Measurements from ENCODE around the gene RILPL2. TPM values are rescaled to one million over a fixed set of nuclear protein-coding genes. Genes with fewer than 3 reads are reported as not detected.

Gene RILPL2
- total and polyA plus RNA-seq, 2 donors, result 3.9 to 7.8 TPM

Other genes starting within 250 kb of the RILPL2 start
- 106 TPM for gene MPHOSPH9, start 203.5 kb downstream of the RILPL2 start, total RNA-seq
- gene MPHOSPH9, start 203.5 kb downstream of the RILPL2 start, polyA plus RNA-seq, result 25.5 TPM
- gene MTRFR, start 203.2 kb downstream of the RILPL2 start, total RNA-seq, result 49.1 TPM
- 46.0 TPM for gene MTRFR, start 203.2 kb downstream of the RILPL2 start, polyA plus RNA-seq
- 105 TPM for gene CDK2AP1, start 164.8 kb downstream of the RILPL2 start, total RNA-seq
- gene CDK2AP1, start 164.8 kb downstream of the RILPL2 start, polyA plus RNA-seq, result 141 TPM
- 22.9 TPM for gene SBNO1, start 71.8 kb downstream of the RILPL2 start, total RNA-seq
- gene SBNO1, start 71.8 kb downstream of the RILPL2 start, polyA plus RNA-seq, result 7.7 TPM
- gene KMT5A, start 52.6 kb downstream of the RILPL2 start, total RNA-seq, result 27.3 TPM
- gene KMT5A, start 52.6 kb downstream of the RILPL2 start, polyA plus RNA-seq, result 21.5 TPM
- 23.1 TPM for gene SNRNP35, start 21.5 kb upstream of the RILPL2 start, total RNA-seq
- gene SNRNP35, start 21.5 kb upstream of the RILPL2 start, polyA plus RNA-seq, result 53.9 TPM
- 3.4 TPM for gene RILPL1, start 97.0 kb upstream of the RILPL2 start, total RNA-seq
- 11.8 TPM for gene RILPL1, start 97.0 kb upstream of the RILPL2 start, polyA plus RNA-seq
- 105 TPM for gene TMED2, start 147.9 kb upstream of the RILPL2 start, total RNA-seq
- gene TMED2, start 147.9 kb upstream of the RILPL2 start, polyA plus RNA-seq, result 81.9 TPM
- 29.4 TPM for gene DDX55, start 165.4 kb upstream of the RILPL2 start, total RNA-seq
- 19.5 TPM for gene DDX55, start 165.4 kb upstream of the RILPL2 start, polyA plus RNA-seq
- gene EIF2B1, start 197.0 kb upstream of the RILPL2 start, total RNA-seq, result 37.1 TPM
- 39.6 TPM for gene EIF2B1, start 197.0 kb upstream of the RILPL2 start, polyA plus RNA-seq
- gene GTF2H3, start 197.1 kb upstream of the RILPL2 start, total RNA-seq, result 25.8 TPM
- gene GTF2H3, start 197.1 kb upstream of the RILPL2 start, polyA plus RNA-seq, result 11.2 TPM
- gene TCTN2, start 234.4 kb upstream of the RILPL2 start, total RNA-seq, result 2.2 TPM
- 3.7 TPM for gene TCTN2, start 234.4 kb upstream of the RILPL2 start, polyA plus RNA-seq